Testis (tissue), 3 donors: ENCODE measurements around the gene VSIG10L2. TPM values are rescaled to one million over a fixed set of nuclear protein-coding genes. Genes with fewer than 3 reads are reported as not detected.
A peak's percentile ranks its signal among the peaks of the same experiment; 100 is the strongest.
"Not testable (repeated sequence)": the region's sequence is repeated elsewhere in the genome, so short reads cannot be mapped to it uniquely, and the experiment has no call there.

Experiments
- DNase-seq: peaks from one replicate; pipeline ENCODE4 v3.0.0-alpha.2; 2019
- H3K27ac ChIP-seq, 2 donors: fragments of 200-600 bp; sonication (generic); one replicate each; pipeline ENCODE4 v1.5.1; 2019
- H3K27me3 ChIP-seq: fragments of 200-600 bp; sonication (generic); one replicate; pipeline ENCODE4 v1.5.1; 2019
- H3K36me3 ChIP-seq: fragments of 200-600 bp; sonication (generic); one replicate; pipeline ENCODE4 v1.5.1; 2017; ENCODE audit warnings: low read depth; ENCODE audit errors: missing control alignments
- H3K4me1 ChIP-seq: fragments of 200-600 bp; sonication (generic); one replicate; pipeline ENCODE4 v1.5.1; 2019
- H3K4me3 ChIP-seq, 2 donors: fragments of 200-600 bp; sonication (generic); one replicate each; pipeline ENCODE4 v1.5.1; 2017 to 2019
- H3K9me3 ChIP-seq: fragments of 200-600 bp; sonication (generic); one replicate; pipeline ENCODE4 v1.5.1; 2017
- POLR2A ChIP-seq: fragments of 450-650 bp; IDR thresholded peaks from one replicate; pipeline ENCODE4 v1.6.1; 2017; ENCODE audit warnings: antibody characterized with exemption, mild to moderate bottlenecking, moderate library complexity
- WGBS, 2 donors: methylation state at CpG; one replicate each; pipeline ENCODE4 v1.1.5; 2018; 5-methylcytosine and 5-hydroxymethylcytosine counted together
- intact Hi-C: fragments of 100-400 bp; cut with DNase I; formaldehyde crosslinking; loops from one replicate; pipeline ENCODE4 v1.15.1; 2023; ENCODE audit warnings: low total_unique reads
- polyA plus RNA-seq: library from polyadenylated mRNA; stranded (reverse); fragments of 350-450 nt; fragmentation: Illumina TruSeq; extraction: RNeasy Lipid Tissue Mini Kit (QIAGEN cat#74804); gene quantifications from one replicate; pipeline ENCODE4 v1.2.3, GENCODE V29; 2014; ENCODE audit warnings: low read depth, low replicate concordance; ENCODE audit not compliant: insufficient read depth
- total RNA-seq, 2 donors: library from RNA; depleted of rRNA; stranded (reverse); fragments of >200 nt; gene quantifications; one replicate each; pipeline ENCODE4 v1.2.3, GENCODE V29; 2016
- TF ChIP-seq, protein P1 (sequence below), 3 experiments: fragments of 450-650 bp in 2 of 3; fragments of 200-600 bp in 1 of 3; sonication (generic) in 1 of 3; IDR thresholded peaks; one replicate each; pipeline ENCODE4 v1.5.1; 2016 to 2019; ENCODE audit warnings: antibody characterized with exemption in 3 of 3, mild to moderate bottlenecking in 2 of 3, moderate library complexity in 1 of 3

The VSIG10L2 gene
- total and polyA plus RNA-seq, 3 donors from 2014 or later = not detected

GRCh38 chr11:125903711-125904659, 41.9 kb upstream of the VSIG10L2 start, which contains the start of gene DDX25:
TSS of gene DDX25 (plus strand) at chr11:125904508. CDS start at chr11:125904518, 10 bp downstream.
- Histone ChIP-seq H3K27me3 (no peaks in the 10 kb centered on the region), H3K36me3 (no peaks in the 10 kb centered on the region), H3K4me1 (peaks cover 6% of the 10 kb centered on the region), H3K9me3 (no peaks in the 10 kb centered on the region), H3K27ac (no peak within 1 kb of the TSS), H3K4me3 (peak within 1 kb of the TSS; percentile 55 to 70)
- intact Hi-C loops = no loop called here
- peak; percentile 58 for DNase-seq
- no peak for TF ChIP-seq POLR2A
- TF ChIP-seq, protein P1, sequence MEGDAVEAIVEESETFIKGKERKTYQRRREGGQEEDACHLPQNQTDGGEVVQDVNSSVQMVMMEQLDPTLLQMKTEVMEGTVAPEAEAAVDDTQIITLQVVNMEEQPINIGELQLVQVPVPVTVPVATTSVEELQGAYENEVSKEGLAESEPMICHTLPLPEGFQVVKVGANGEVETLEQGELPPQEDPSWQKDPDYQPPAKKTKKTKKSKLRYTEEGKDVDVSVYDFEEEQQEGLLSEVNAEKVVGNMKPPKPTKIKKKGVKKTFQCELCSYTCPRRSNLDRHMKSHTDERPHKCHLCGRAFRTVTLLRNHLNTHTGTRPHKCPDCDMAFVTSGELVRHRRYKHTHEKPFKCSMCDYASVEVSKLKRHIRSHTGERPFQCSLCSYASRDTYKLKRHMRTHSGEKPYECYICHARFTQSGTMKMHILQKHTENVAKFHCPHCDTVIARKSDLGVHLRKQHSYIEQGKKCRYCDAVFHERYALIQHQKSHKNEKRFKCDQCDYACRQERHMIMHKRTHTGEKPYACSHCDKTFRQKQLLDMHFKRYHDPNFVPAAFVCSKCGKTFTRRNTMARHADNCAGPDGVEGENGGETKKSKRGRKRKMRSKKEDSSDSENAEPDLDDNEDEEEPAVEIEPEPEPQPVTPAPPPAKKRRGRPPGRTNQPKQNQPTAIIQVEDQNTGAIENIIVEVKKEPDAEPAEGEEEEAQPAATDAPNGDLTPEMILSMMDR (IDR thresholded peaks at IDR 0.05) = no peak
- 2% methylated on average over 17 to 72 of the region's 81 CpGs for WGBS, 2 donors

DNA sequence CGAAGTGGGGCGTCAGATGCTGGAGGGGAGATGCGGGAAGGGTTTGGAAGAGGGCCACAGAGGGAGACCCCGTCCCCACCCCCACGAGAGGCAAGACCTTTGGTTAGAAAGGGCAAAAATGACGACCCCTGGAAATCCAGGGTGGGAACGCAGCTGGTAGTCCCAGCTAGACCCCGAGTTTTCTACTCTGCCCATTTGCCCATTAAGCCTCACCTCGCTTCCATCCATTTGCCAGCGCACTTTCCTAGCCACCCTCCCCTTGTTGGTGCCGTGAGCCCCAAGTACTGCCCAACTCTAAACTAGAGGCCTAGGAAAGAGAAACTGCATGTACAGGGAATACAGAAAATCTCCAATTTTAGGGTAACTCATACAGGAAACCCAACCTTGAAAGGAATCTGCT, 41.2 kb upstream of the VSIG10L2 start:
- Histone ChIP-seq H3K4me1 (peaks cover 6% of the 10 kb centered on the region), H3K27ac (no peak overlapping the region), H3K9me3 (no peaks in the 10 kb centered on the region), H3K27me3 (no peaks in the 10 kb centered on the region), H3K36me3 (no peaks in the 10 kb centered on the region), H3K4me3 (peak overlapping the region; percentile 42 to 70)
- DNase-seq = no peak
- WGBS, 2 donors = 17 to 43% methylated on average over 7 to 11 of the region's 11 CpGs
- TF ChIP-seq POLR2A = no peak
- TF ChIP-seq, protein P1 (IDR thresholded peaks at IDR 0.05) = no peak
- intact Hi-C loops = no loop called here

- H3K27ac ChIP-seq = no peak overlapping the region
- H3K4me1 ChIP-seq = no peaks in the 10 kb centered on the region
- intact Hi-C loops = no loop called here
- no peak for DNase-seq
- no peaks in the 10 kb centered on the region for H3K27me3 ChIP-seq
- no peak for TF ChIP-seq POLR2A
- TF ChIP-seq, protein P1 (IDR thresholded peaks at IDR 0.05) = no peak
- H3K9me3 ChIP-seq = no peaks in the 10 kb centered on the region
- WGBS, 2 donors = 87 to 88% methylated on average over 8 of the region's 8 CpGs
- H3K4me3 ChIP-seq = no peak overlapping the region
- H3K36me3 ChIP-seq = no peaks in the 10 kb centered on the region
These were observed 35.5 kb upstream of the VSIG10L2 start for GRCh38 chr11:125910226-125910849.

GRCh38 chr11:125914601-125915000, 31.2 kb upstream of the VSIG10L2 start:
- H3K4me3 ChIP-seq, H3K9me3 ChIP-seq, H3K4me1 ChIP-seq, H3K36me3 ChIP-seq, intact Hi-C loops, H3K27me3 ChIP-seq, DNase-seq, H3K27ac ChIP-seq: not testable (repeated sequence)
- 74 to 86% methylated on average over 3 of the region's 3 CpGs for WGBS, 2 donors

GRCh38 chr11:125916683-125917347, 29.0 kb upstream of the VSIG10L2 start:
- WGBS, 2 donors = 86 to 92% methylated on average over 12 of the region's 12 CpGs
- no peak for TF ChIP-seq POLR2A
- TF ChIP-seq, protein P1 (IDR thresholded peaks at IDR 0.05) = no peak
- H3K9me3 ChIP-seq = no peaks in the 10 kb centered on the region
- no peak overlapping the region for H3K27ac ChIP-seq
- DNase-seq = no peak
- intact Hi-C loops = no loop called here
- no peak overlapping the region for H3K4me3 ChIP-seq
- no peaks in the 10 kb centered on the region for H3K27me3 ChIP-seq
- no peaks in the 10 kb centered on the region for H3K36me3 ChIP-seq
- no peaks in the 10 kb centered on the region for H3K4me1 ChIP-seq
